Neural progenitor cell (in vitro differentiated cells): ENCODE measurements around the gene BMS1. TPM values are rescaled to one million over a fixed set of nuclear protein-coding genes. Genes with fewer than 3 reads are reported as not detected.

Source experiments
- DNase-seq: peaks from one replicate; pipeline ENCODE4 v3.0.0-alpha.2; 2016; ENCODE audit warnings: low spot score
- H2AFZ ChIP-seq: fragments of 200-600 bp; sonication (generic); replicated peaks from 2 replicates; pipeline ENCODE4 v1.6.1; 2016; ENCODE audit warnings: antibody characterized with exemption
- H3F3A ChIP-seq: fragments of 200-600 bp; sonication (generic); 2 replicates; pipeline ENCODE4 v1.6.1; 2016; ENCODE audit warnings: antibody characterized with exemption, low read depth
- H3K27ac ChIP-seq: fragments of 200-600 bp; sonication (generic); 2 replicates; pipeline ENCODE4 v1.5.1; 2016; ENCODE audit warnings: mild to moderate bottlenecking
- H3K27me3 ChIP-seq: fragments of 200-600 bp; sonication (generic); 2 replicates; pipeline ENCODE4 v1.6.1; 2016; ENCODE audit warnings: mild to moderate bottlenecking, moderate library complexity
- H3K36me3 ChIP-seq: fragments of 200-600 bp; sonication (generic); 2 replicates; pipeline ENCODE4 v1.5.1; 2016
- H3K4me1 ChIP-seq: fragments of 200-600 bp; sonication (generic); 2 replicates; pipeline ENCODE4 v1.6.1; 2016; ENCODE audit warnings: mixed run types
- H3K4me2 ChIP-seq: fragments of 200-600 bp; sonication (generic); 2 replicates; pipeline ENCODE4 v1.6.1; 2016
- H3K4me3 ChIP-seq: fragments of 200-600 bp; sonication (generic); 2 replicates; pipeline ENCODE4 v1.5.1; 2016
- H3K79me2 ChIP-seq: fragments of 200-600 bp; sonication (generic); 2 replicates; pipeline ENCODE4 v1.6.1; 2016; ENCODE audit warnings: low read depth
- H3K9ac ChIP-seq: fragments of 200-600 bp; sonication (generic); 2 replicates; pipeline ENCODE4 v1.6.1; 2016
- H3K9me3 ChIP-seq: fragments of 200-600 bp; sonication (generic); 2 replicates; pipeline ENCODE4 v1.5.1; 2016; ENCODE audit warnings: low read depth
- H4K20me1 ChIP-seq: fragments of 200-600 bp; sonication (generic); 2 replicates; pipeline ENCODE4 v1.6.1; 2016; ENCODE audit warnings: low read depth
- H3K27ac Mint-ChIP-seq: 3 replicates; pipeline ENCODE4 v1.8.0; 2021; ENCODE audit warnings: mixed read lengths
- H3K27me3 Mint-ChIP-seq: 2 replicates; pipeline ENCODE4 v1.8.0; 2022; ENCODE audit warnings: low read depth, mild to moderate bottlenecking, inconsistent platforms, moderate library complexity, mixed read lengths; ENCODE audit not compliant: insufficient read depth
- H3K36me3 Mint-ChIP-seq: 3 replicates; pipeline ENCODE4 v1.8.0; 2021; ENCODE audit warnings: mixed read lengths
- H3K4me1 Mint-ChIP-seq: 3 replicates; pipeline ENCODE4 v1.8.0; 2021; ENCODE audit warnings: mixed read lengths
- H3K4me3 Mint-ChIP-seq: 3 replicates; pipeline ENCODE4 v1.8.0; 2021; ENCODE audit warnings: mild to moderate bottlenecking, moderate library complexity, mixed read lengths
- H3K9me3 Mint-ChIP-seq: 3 replicates; pipeline ENCODE4 v1.8.0; 2020; ENCODE audit warnings: mixed read lengths
- EZH2 ChIP-seq: fragments of 200-600 bp; sonication (generic); IDR thresholded peaks from 2 replicates; pipeline ENCODE4 v1.6.1; 2017; ENCODE audit warnings: antibody characterized with exemption, mild to moderate bottlenecking, moderate library complexity
- EZH2phosphoT487 ChIP-seq: fragments of 200-600 bp; sonication (generic); IDR thresholded peaks from 2 replicates; pipeline ENCODE4 v1.6.1; 2017; ENCODE audit warnings: antibody characterized with exemption
- total RNA-seq: library from RNA; depleted of rRNA; stranded (reverse); fragments of >200 nt; gene quantifications from 2 replicates; pipeline ENCODE4 v1.2.3, GENCODE V29; 2015; ENCODE audit warnings: low replicate concordance
- TF ChIP-seq, protein P1 (sequence below): fragments of 200-600 bp; sonication (generic); IDR thresholded peaks from 2 replicates; pipeline ENCODE4 v1.5.1; 2017; ENCODE audit warnings: antibody characterized with exemption, mild to moderate bottlenecking

Gene BMS1
- total RNA-seq, 1 donor from 2014 or later = 34.5 TPM

DNA sequence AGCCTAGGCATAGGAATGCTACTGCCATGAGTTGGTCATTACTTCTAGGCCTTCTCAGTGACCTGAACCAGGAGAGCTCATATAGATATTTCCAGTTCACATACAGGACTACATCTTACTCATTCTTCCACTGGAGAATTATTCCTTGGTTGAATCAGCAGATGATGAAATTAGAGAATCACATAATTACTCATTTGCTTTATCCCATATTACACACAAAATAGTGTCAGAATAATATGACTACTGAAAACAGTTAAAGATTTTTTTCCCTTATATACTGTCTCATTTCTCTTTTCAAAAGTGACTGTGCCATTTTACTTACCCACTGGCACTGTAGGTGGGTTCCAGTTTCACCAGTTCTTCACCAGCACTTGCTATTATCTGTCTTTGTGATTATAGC lies 18.5 kb downstream of the BMS1 start:
- H3K9me3 Mint-ChIP-seq = no peaks in the 10 kb centered on the region
- Histone ChIP-seq H2AFZ (no peak overlapping the region), H3K4me3 (no peak overlapping the region), H3K9me3 (no peaks in the 10 kb centered on the region), H4K20me1 (peaks cover 4% of the 10 kb centered on the region), H3K27ac (no peak overlapping the region), H3K27me3 (no peaks in the 10 kb centered on the region), H3K4me1 (no peaks in the 10 kb centered on the region), H3F3A (no peaks in the 10 kb centered on the region), H3K36me3 (peaks cover 35% of the 10 kb centered on the region), H3K4me2 (no peak overlapping the region), H3K79me2 (no peaks in the 10 kb centered on the region), H3K9ac (no peak overlapping the region)
- no peak overlapping the region for H3K4me3 Mint-ChIP-seq
- no peak overlapping the region for H3K27ac Mint-ChIP-seq
- H3K27me3 Mint-ChIP-seq = peaks cover 2% of the 10 kb centered on the region
- no peaks in the 10 kb centered on the region for H3K4me1 Mint-ChIP-seq
- TF ChIP-seq EZH2phosphoT487 = no peak
- TF ChIP-seq EZH2 = no peak
- TF ChIP-seq, protein P1, sequence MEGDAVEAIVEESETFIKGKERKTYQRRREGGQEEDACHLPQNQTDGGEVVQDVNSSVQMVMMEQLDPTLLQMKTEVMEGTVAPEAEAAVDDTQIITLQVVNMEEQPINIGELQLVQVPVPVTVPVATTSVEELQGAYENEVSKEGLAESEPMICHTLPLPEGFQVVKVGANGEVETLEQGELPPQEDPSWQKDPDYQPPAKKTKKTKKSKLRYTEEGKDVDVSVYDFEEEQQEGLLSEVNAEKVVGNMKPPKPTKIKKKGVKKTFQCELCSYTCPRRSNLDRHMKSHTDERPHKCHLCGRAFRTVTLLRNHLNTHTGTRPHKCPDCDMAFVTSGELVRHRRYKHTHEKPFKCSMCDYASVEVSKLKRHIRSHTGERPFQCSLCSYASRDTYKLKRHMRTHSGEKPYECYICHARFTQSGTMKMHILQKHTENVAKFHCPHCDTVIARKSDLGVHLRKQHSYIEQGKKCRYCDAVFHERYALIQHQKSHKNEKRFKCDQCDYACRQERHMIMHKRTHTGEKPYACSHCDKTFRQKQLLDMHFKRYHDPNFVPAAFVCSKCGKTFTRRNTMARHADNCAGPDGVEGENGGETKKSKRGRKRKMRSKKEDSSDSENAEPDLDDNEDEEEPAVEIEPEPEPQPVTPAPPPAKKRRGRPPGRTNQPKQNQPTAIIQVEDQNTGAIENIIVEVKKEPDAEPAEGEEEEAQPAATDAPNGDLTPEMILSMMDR = no peak
- peaks cover 28% of the 10 kb centered on the region for H3K36me3 Mint-ChIP-seq
- no peak for DNase-seq

- Histone ChIP-seq H3F3A (no peaks in the 10 kb centered on the region), H3K36me3 (peaks cover 37% of the 10 kb centered on the region), H3K27me3 (no peaks in the 10 kb centered on the region), H3K4me1 (no peaks in the 10 kb centered on the region), H3K4me3 (no peak overlapping the region), H3K4me2 (no peak overlapping the region), H4K20me1 (peaks cover 4% of the 10 kb centered on the region), H3K79me2 (no peaks in the 10 kb centered on the region), H3K9me3 (no peaks in the 10 kb centered on the region), H3K27ac (no peak overlapping the region), H3K9ac (no peak overlapping the region), H2AFZ (no peak overlapping the region)
- DNase-seq = no peak
- H3K4me3 Mint-ChIP-seq = no peak overlapping the region
- peaks cover 2% of the 10 kb centered on the region for H3K27me3 Mint-ChIP-seq
- no peaks in the 10 kb centered on the region for H3K9me3 Mint-ChIP-seq
- no peak overlapping the region for H3K27ac Mint-ChIP-seq
- H3K4me1 Mint-ChIP-seq = no peaks in the 10 kb centered on the region
- TF ChIP-seq EZH2 (no peak), EZH2phosphoT487 (no peak)
- TF ChIP-seq, protein P1 = no peak
- peaks cover 25% of the 10 kb centered on the region for H3K36me3 Mint-ChIP-seq
Observed at GRCh38 chr10:42802876-42803275, 20.3 kb downstream of the BMS1 start.

DNA sequence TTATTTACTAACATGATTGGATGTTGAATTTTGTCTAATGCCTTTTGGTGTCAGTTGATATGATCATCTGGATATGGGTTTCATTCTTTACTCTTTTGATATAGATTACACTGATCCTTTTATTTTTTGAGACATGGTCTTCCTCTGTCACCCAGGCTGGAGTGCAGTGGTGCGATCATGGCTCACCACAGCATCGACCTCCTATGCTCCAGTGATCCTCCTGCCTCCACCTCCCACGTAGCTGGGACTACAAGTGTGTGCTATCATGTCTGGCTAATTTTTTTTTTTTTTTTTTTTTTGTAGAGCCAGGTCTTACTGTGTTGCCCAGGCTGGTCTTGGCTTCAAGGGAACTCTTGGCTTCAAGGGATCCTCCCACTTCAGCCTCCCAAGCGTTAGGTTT lies 27.1 kb downstream of the BMS1 start:
- DNase-seq = no peak
- Histone ChIP-seq H3K9ac (no peak overlapping the region), H3K4me2 (no peak overlapping the region), H3K4me1 (no peaks in the 10 kb centered on the region), H3K79me2 (peaks cover 40% of the 10 kb centered on the region), H3F3A (no peaks in the 10 kb centered on the region), H3K27ac (no peak overlapping the region), H4K20me1 (no peaks in the 10 kb centered on the region), H3K27me3 (no peaks in the 10 kb centered on the region), H3K4me3 (no peak overlapping the region), H3K9me3 (no peaks in the 10 kb centered on the region), H2AFZ (no peak overlapping the region), H3K36me3 (peaks cover 12% of the 10 kb centered on the region)
- Mint-ChIP-seq H3K27ac (no peak overlapping the region), H3K4me1 (no peaks in the 10 kb centered on the region), H3K27me3 (peaks cover 2% of the 10 kb centered on the region), H3K4me3 (no peak overlapping the region), H3K9me3 (peaks cover 15% of the 10 kb centered on the region), H3K36me3 (peaks cover 54% of the 10 kb centered on the region)
- TF ChIP-seq, protein P1 = no peak
- TF ChIP-seq EZH2 (no peak), EZH2phosphoT487 (no peak)
